OCI-LY7 (cell line): ENCODE measurements around the gene PPIB. TPM values are rescaled to one million over a fixed set of nuclear protein-coding genes. Genes with fewer than 3 reads are reported as not detected.

ENCODE experiments used
- BruUV-seq: library from RNA; stranded (reverse); fragments of 400-500 nt; replicated peaks from 2 replicates; lab custom pipeline; 2021; lab: Mats Ljungman, UMichigan
- CTCF ChIA-PET: fragments of 300-600 bp; sonication (Branson Sonifier 250); formaldehyde crosslinking; loops from one replicate; lab custom pipeline; 2022; ENCODE audit warnings: antibody characterized with exemption; ENCODE audit not compliant: unreplicated experiment; lab: Charles Lee
- POLR2A ChIA-PET: fragments of 300-600 bp; sonication (Branson Sonifier 250); formaldehyde crosslinking; loops from one replicate; lab custom pipeline; 2022; ENCODE audit warnings: antibody characterized with exemption; lab: Charles Lee
- DNase-seq: peaks from one replicate; pipeline ENCODE4 v3.0.0-alpha.2; 2015; ENCODE audit warnings: low spot score
- H2AFZ ChIP-seq: fragments of 200-600 bp; sonication (generic), shearing (Covaris generic); 2 replicates; pipeline ENCODE4 v1.6.1; 2014; ENCODE audit warnings: mild to moderate bottlenecking, antibody characterized with exemption, low read length, moderate library complexity
- H3K27ac ChIP-seq: fragments of 200-600 bp; sonication (generic); 2 replicates; pipeline ENCODE4 v1.5.1; 2014; ENCODE audit warnings: mixed run types, low read depth, mild to moderate bottlenecking, moderate library complexity, low read length, inconsistent platforms; ENCODE audit not compliant: poor library complexity, severe bottlenecking
- H3K36me3 ChIP-seq: fragments of 200-600 bp; sonication (generic); 2 replicates; pipeline ENCODE4 v1.6.1; 2014; ENCODE audit warnings: mild to moderate bottlenecking, antibody characterized with exemption, low read length, moderate library complexity, mixed read lengths; ENCODE audit not compliant: insufficient read depth
- H3K4me1 ChIP-seq: fragments of 200-600 bp; sonication (generic); 2 replicates; pipeline ENCODE4 v1.5.1; 2014; ENCODE audit warnings: mild to moderate bottlenecking, low read length; ENCODE audit not compliant: insufficient read depth, poor library complexity, severe bottlenecking
- H3K4me2 ChIP-seq: fragments of 200-600 bp; sonication (generic); 2 replicates; pipeline ENCODE4 v1.6.1; 2014; ENCODE audit warnings: mild to moderate bottlenecking, low read length
- H3K4me3 ChIP-seq: fragments of 200-600 bp; sonication (generic); 2 replicates; pipeline ENCODE4 v1.5.1; 2014; ENCODE audit warnings: mild to moderate bottlenecking, low read depth, low read length; ENCODE audit not compliant: poor library complexity, severe bottlenecking
- H3K79me2 ChIP-seq: fragments of 200-600 bp; sonication (generic); 2 replicates; pipeline ENCODE4 v1.6.1; 2016; ENCODE audit warnings: low read depth, mild to moderate bottlenecking, low read length, moderate library complexity, mixed read lengths; ENCODE audit not compliant: insufficient read depth
- H3K9me2 ChIP-seq: fragments of 200-600 bp; sonication (generic); 2 replicates; pipeline ENCODE4 v1.6.1; 2016; ENCODE audit warnings: mild to moderate bottlenecking, low read length, mixed read lengths; ENCODE audit not compliant: insufficient read depth
- H3K9me3 ChIP-seq: fragments of 200-600 bp; sonication (generic); 2 replicates; pipeline ENCODE4 v1.6.1; 2014; ENCODE audit warnings: mild to moderate bottlenecking, mixed run types, low read length, mixed read lengths
- H4K20me1 ChIP-seq: fragments of 200-600 bp; sonication (generic); 2 replicates; pipeline ENCODE4 v1.6.1; 2014; ENCODE audit warnings: mild to moderate bottlenecking, antibody characterized with exemption, low read length, moderate library complexity, mixed read lengths; ENCODE audit not compliant: insufficient read depth
- EZH2phosphoT487 ChIP-seq: fragments of 200-600 bp; sonication (generic); IDR thresholded peaks from 2 replicates; pipeline ENCODE4 v1.6.1; 2018; ENCODE audit warnings: low read depth, borderline replicate concordance, mild to moderate bottlenecking, mixed run types, antibody characterized with exemption, low read length, moderate library complexity, mixed read lengths
- intact Hi-C: fragments of 100-400 bp; cut with micrococcal nuclease; formaldehyde crosslinking; loops from one replicate; pipeline ENCODE4 v1.10.0; 2022; ENCODE audit not compliant: unreplicated experiment
- total RNA-seq, 2 experiments: library from RNA; depleted of rRNA in 1 of 2; stranded (reverse); fragments of >200 nt in 1 of 2; shearing (Covaris generic) in 1 of 2; gene quantifications; 2 replicates each; pipeline ENCODE4 v1.2.3, GENCODE V29; 2014 to 2022
- TF ChIP-seq, protein P1 (sequence below): fragments of 200-600 bp; sonication (generic); conservative IDR thresholded peaks from 2 replicates; pipeline ENCODE4 v1.5.1; 2014; ENCODE audit warnings: mild to moderate bottlenecking, antibody characterized with exemption, low read length, moderate library complexity, mixed read lengths

PPIB gene
- total RNA-seq, 2 experiments from 2014 or later, result 243 to 307 TPM

DNA sequence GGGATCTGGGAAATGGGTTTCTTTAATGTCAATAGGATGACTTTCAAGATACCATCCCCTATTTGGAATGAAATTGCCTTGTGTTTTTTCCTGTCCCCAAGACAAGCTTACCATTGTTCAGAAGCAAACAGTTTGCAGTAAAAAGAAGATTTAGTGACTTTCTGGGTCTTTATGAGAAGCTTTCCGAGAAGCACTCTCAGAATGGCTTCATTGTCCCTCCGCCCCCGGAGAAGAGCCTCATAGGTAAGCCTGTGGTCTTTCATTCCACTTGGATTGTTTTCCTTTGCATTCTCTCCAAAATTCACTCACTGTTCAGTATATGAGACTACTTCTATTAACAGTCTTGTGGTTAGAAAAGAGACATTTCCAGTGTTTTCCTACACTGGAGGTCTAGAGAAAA is 36.8 kb downstream of the PPIB start:
- H2AFZ ChIP-seq, result no peak overlapping the region
- DNase-seq, result no peak
- intact Hi-C loops, result no loop called here
- peaks cover 86% of the 10 kb centered on the region for H3K36me3 ChIP-seq
- no TSS peak for BruUV-seq
- H3K27ac ChIP-seq, result no peak overlapping the region
- no peak overlapping the region for H3K4me3 ChIP-seq
- no peak overlapping the region for H3K4me2 ChIP-seq
- no peaks in the 10 kb centered on the region for H4K20me1 ChIP-seq
- no peaks in the 10 kb centered on the region for H3K9me3 ChIP-seq
- H3K9me2 ChIP-seq, result no peaks in the 10 kb centered on the region
- TF ChIP-seq, protein P1, sequence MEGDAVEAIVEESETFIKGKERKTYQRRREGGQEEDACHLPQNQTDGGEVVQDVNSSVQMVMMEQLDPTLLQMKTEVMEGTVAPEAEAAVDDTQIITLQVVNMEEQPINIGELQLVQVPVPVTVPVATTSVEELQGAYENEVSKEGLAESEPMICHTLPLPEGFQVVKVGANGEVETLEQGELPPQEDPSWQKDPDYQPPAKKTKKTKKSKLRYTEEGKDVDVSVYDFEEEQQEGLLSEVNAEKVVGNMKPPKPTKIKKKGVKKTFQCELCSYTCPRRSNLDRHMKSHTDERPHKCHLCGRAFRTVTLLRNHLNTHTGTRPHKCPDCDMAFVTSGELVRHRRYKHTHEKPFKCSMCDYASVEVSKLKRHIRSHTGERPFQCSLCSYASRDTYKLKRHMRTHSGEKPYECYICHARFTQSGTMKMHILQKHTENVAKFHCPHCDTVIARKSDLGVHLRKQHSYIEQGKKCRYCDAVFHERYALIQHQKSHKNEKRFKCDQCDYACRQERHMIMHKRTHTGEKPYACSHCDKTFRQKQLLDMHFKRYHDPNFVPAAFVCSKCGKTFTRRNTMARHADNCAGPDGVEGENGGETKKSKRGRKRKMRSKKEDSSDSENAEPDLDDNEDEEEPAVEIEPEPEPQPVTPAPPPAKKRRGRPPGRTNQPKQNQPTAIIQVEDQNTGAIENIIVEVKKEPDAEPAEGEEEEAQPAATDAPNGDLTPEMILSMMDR, result no peak
- TF ChIP-seq EZH2phosphoT487, result no peak
- no peaks in the 10 kb centered on the region for H3K4me1 ChIP-seq
- ChIA-PET CTCF (no interaction called here), POLR2A (interaction anchor here (0.7 to 1.1 kb wide), 2 partner anchors 15 to 1139 kb away, joined by 5 to 7 read pairs; no protein-coding TSS in a partner anchor)
- H3K79me2 ChIP-seq, result no peaks in the 10 kb centered on the region

DNA sequence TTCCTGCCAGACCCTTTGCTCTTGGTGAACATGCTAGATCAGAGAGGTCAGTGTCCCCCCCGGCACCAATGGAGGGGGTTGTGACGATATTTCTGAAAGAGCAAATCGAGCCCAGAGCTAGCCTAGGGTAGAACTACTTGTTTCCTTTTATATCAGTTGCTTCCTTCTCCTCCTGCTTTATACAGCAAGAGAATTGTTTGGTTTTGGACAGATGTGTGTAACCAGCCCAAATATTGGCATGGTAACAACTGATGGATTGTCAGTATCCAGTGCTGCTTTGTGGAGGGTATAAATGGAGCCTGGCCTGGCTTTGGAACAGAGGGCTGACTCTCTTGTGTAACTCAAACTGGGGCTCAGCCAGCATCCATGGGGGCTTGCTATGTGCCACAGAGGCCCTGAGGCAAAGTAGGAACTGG is 39.9 kb downstream of the PPIB start:
- H3K4me3 ChIP-seq, result no peak overlapping the region
- H2AFZ ChIP-seq, result no peak overlapping the region
- DNase-seq, result no peak
- no peak overlapping the region for H3K27ac ChIP-seq
- BruUV-seq, result no TSS peak
- no peaks in the 10 kb centered on the region for H3K4me1 ChIP-seq
- TF ChIP-seq, protein P1, result no peak
- TF ChIP-seq EZH2phosphoT487, result no peak
- CTCF ChIA-PET, result no interaction called here
- no peaks in the 10 kb centered on the region for H3K9me2 ChIP-seq
- intact Hi-C loops, result no loop called here
- no peaks in the 10 kb centered on the region for H3K9me3 ChIP-seq
- H4K20me1 ChIP-seq, result no peaks in the 10 kb centered on the region
- peaks cover 86% of the 10 kb centered on the region for H3K36me3 ChIP-seq
- POLR2A ChIA-PET, result interaction anchor here (1.2 kb wide), 2 partner anchors 9 to 30 kb away, joined by 4 read pairs; no protein-coding TSS in a partner anchor
- H3K4me2 ChIP-seq, result no peak overlapping the region
- no peaks in the 10 kb centered on the region for H3K79me2 ChIP-seq

DNA sequence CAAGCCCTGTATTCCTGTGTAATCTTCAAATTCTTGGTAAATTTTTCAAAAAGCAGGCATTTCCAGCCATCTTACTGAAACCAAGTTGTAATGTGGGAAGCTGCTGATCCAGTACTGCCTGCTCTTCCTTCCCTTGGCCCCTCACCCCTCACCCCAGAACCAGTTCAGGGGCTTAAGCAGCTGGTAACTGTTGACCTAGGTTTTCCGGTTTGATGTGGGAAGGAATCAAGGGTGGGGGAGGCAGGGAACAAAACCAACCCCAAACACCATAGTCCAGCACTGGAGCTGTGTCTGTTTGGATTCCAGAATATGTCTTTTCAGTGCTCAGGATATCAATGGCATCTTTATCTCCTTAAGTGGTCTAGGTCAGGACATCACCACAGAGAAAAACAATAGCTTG is 40.4 kb downstream of the PPIB start:
- CTCF ChIA-PET, result no interaction called here
- peaks cover 86% of the 10 kb centered on the region for H3K36me3 ChIP-seq
- no peaks in the 10 kb centered on the region for H3K9me3 ChIP-seq
- no TSS peak for BruUV-seq
- TF ChIP-seq EZH2phosphoT487, result no peak
- TF ChIP-seq, protein P1, result no peak
- POLR2A ChIA-PET, result interaction anchor here (0.6 to 1.2 kb wide), 4 partner anchors 10 to 142 kb away, joined by 3 to 4 read pairs (median 4); no protein-coding TSS in a partner anchor
- DNase-seq, result no peak
- no peak overlapping the region for H3K4me2 ChIP-seq
- H3K4me1 ChIP-seq, result no peaks in the 10 kb centered on the region
- H3K27ac ChIP-seq, result no peak overlapping the region
- no peaks in the 10 kb centered on the region for H3K9me2 ChIP-seq
- intact Hi-C loops, result no loop called here
- no peak overlapping the region for H3K4me3 ChIP-seq
- no peaks in the 10 kb centered on the region for H3K79me2 ChIP-seq
- H2AFZ ChIP-seq, result no peak overlapping the region
- no peaks in the 10 kb centered on the region for H4K20me1 ChIP-seq
